Retinal pigment epithelial cell (primary cell): ENCODE measurements around the gene TFEB.

Experiments
- DNase-seq: peaks from one replicate; pipeline ENCODE4 v3.0.0-alpha.2; 2010; ENCODE audit warnings: low read depth
- H3K4me3 ChIP-seq: 2 replicates; pipeline ENCODE4 v1.5.1; 2011; ENCODE audit warnings: mild to moderate bottlenecking, low read length, control low read depth, moderate library complexity
- CTCF ChIP-seq: conservative IDR thresholded peaks from 2 replicates; pipeline ENCODE4 v1.5.1; 2011; ENCODE audit warnings: low read depth, low read length, control low read depth, inconsistent platforms

TFEB gene

DNA sequence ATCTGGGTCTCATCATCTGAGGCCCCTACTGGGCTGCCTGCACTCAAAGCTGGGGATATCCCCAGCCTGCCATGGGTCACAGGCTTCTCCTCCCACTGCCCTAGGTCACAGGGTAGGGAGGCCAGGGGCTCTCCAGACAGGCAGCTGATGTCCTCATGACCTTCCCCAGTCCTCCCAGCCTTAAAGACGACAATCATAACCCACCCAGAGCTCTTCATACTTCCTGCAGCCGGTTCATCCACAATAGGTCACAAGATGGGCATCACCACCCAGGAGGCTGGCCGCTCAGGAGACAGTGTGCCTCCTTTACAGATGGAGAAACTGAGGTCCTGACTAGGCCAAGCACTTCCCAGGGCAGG is 15.2 kb downstream of the TFEB start:
- H3K4me3 ChIP-seq: no peak overlapping the region
- no peak for TF ChIP-seq CTCF
- no peak for DNase-seq

DNA sequence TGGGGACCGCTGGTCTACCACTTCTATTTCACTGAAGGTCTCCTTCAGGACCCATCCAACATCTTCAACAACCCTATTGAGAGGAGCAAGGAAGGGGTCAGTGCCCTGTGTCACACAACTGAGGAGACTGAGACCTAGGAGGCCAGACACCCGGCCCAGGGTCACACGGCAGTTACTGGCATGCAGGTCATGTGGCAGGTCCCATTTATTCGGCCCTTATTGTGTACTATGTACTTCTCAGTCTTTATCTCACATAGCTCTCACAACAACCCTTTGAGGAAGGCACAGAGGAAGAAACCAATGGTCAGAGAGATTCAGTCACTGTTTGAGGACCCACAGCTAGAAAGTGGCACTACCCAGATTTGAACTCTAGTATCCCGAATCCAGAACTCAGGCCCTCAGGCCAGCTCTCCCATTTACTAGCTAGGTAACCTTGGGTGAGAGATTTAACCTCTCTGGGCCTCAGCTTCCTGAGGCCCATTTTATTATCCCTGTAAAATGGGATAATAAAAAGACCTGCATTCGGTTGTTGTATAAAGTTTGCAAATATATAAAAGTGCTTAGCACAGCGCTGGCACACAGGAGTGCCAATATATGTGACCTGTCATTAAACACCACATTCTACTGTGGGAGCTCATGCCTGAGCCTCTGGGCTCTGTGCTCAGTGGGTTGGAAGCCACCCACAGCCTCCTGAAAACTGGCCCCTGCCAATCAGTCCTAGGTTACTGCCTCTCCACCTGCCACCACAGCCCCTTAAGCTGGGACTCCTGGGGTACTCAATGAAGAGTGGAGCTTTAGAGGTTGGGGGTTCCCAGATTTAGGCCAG is 15.8 kb downstream of the TFEB start:
- H3K4me3 ChIP-seq: no peak overlapping the region
- no peak for TF ChIP-seq CTCF
- DNase-seq: no peak

DNA sequence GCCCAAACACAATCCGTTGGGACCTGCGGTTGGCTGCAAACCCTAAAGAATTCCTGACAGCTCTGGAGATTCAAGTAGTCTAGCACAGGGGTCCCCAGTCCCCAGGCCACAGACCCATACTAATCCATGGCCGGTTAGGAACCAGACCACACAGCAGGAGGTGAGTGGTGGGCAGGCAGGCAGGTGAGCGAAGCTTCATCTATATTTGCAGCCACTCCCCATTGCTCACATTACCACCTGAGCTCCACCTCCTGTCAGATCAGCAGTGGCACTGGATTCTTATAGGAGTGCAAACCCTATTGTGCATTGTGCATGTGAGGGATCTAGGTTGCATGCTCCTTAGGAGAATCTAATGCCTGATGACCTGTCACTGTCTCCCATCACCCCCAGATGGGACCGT is 16.6 kb downstream of the TFEB start:
- TF ChIP-seq CTCF: no peak
- no peak overlapping the region for H3K4me3 ChIP-seq
- no peak for DNase-seq

- no peak overlapping the region for H3K4me3 ChIP-seq
- no peak for TF ChIP-seq CTCF
- no peak for DNase-seq
Measured at GRCh38 chr6:41717392-41717736, 18.0 kb downstream of the TFEB start.

GRCh38 chr6:41716516-41717391 is 18.7 kb downstream of the TFEB start:
- no peak for TF ChIP-seq CTCF
- H3K4me3 ChIP-seq: no peak overlapping the region
- DNase-seq: no peak

GRCh38 chr6:41715795-41716515 is 19.5 kb downstream of the TFEB start:
- no peak overlapping the region for H3K4me3 ChIP-seq
- no peak for TF ChIP-seq CTCF
- DNase-seq: no peak
